K562 (cell line): ENCODE data around the gene MPIG6B. TPM values are rescaled to one million over a fixed set of nuclear protein-coding genes. Genes with fewer than 3 reads are reported as not detected.

Experiments
- CCNT2 ChIP-seq: IDR thresholded peaks from 2 replicates; pipeline ENCODE4 v1.6.1; 2011; ENCODE audit warnings: borderline replicate concordance, low read depth, mild to moderate bottlenecking, moderate library complexity, mixed read lengths, low read length; ENCODE audit not compliant: insufficient read length; ENCODE audit errors: extremely low read depth
- DNMT1 ChIP-seq: fragments of 450-650 bp; IDR thresholded peaks from 2 replicates; pipeline ENCODE4 v1.6.1; 2016; ENCODE audit warnings: antibody characterized with exemption, mild to moderate bottlenecking
- ELK1 ChIP-seq: sonication (generic); formaldehyde crosslinking; IDR thresholded peaks from 2 replicates; pipeline ENCODE4 v1.8.1; 2022; ENCODE audit warnings: missing genetic modification reagents
- HBP1 ChIP-seq: fragments of 450-650 bp; formaldehyde crosslinking; IDR thresholded peaks from 2 replicates; pipeline ENCODE4 v1.4.0; 2022; ENCODE audit warnings: missing genetic modification characterization
- RCOR1 ChIP-seq, 2 experiments: IDR thresholded peaks; 2 replicates each; pipeline ENCODE4 v1.6.1; 2012; ENCODE audit warnings: low read depth in 2 of 2, low read length in 2 of 2, borderline replicate concordance in 1 of 2, improper control_type of control experiment in 1 of 2
- SMARCA5 ChIP-seq: fragments of 450-650 bp; IDR thresholded peaks from 2 replicates; pipeline ENCODE4 v1.6.1; 2016
- TAF9B ChIP-seq: fragments of 450-650 bp; IDR thresholded peaks from 2 replicates; pipeline ENCODE4 v1.6.1; 2018; ENCODE audit warnings: mild to moderate bottlenecking; ENCODE audit not compliant: partially characterized antibody
- ZBTB5 ChIP-seq: fragments of 450-650 bp; IDR thresholded peaks from 2 replicates; pipeline ENCODE4 v1.6.1; 2017; ENCODE audit warnings: antibody characterized with exemption
- ZNF778 ChIP-seq: fragments of 450-650 bp; formaldehyde crosslinking; IDR thresholded peaks from 2 replicates; pipeline ENCODE4 v1.4.0; 2020; ENCODE audit warnings: mild to moderate bottlenecking, moderate library complexity
- polyA plus RNA-seq, 8 experiments: library from polyadenylated mRNA; depleted of rRNA in 4 of 8; stranded (reverse) in 5 of 8; unstranded in 3 of 8; fragments of >200 nt; fragmentation: Nextera tagmentation in 2 of 8; fragmentation: Illumina TruSeq in 1 of 8; extraction: Ambion mirVana in 2 of 8; extraction: Trizol in 1 of 8; gene quantifications; 2 replicates each; pipeline versions ENCODE4 v1.2.1 to v1.2.3, GENCODE V29; 2011 to 2014; ENCODE audit warnings: inconsistent platforms in 1 of 8, missing spikeins in 1 of 8
- total RNA-seq, 7 experiments: library from RNA; depleted of rRNA in 6 of 7; stranded (reverse); fragments of >200 nt in 6 of 7; fragmentation: Illumina TruSeq in 2 of 7; extraction: Trizol in 2 of 7; gene quantifications; 2 replicates each; pipeline versions ENCODE4 v1.2.1 to v1.2.3, GENCODE V29; 2011 to 2021; ENCODE audit warnings: low replicate concordance in 1 of 7
- TF ChIP-seq, protein P1 (sequence below): fragments of 200-800 bp; sonication (Bioruptor generic); IDR thresholded peaks from 2 replicates; pipeline ENCODE4 v1.6.1; 2016; ENCODE audit warnings: missing genetic modification characterization, missing compliant biosample characterization
- TF ChIP-seq, protein P2 (sequence below), 2 experiments: IDR thresholded peaks in 1 of 2; conservative IDR thresholded peaks in 1 of 2; 2 replicates each; pipeline ENCODE4 v1.6.1; 2016; ENCODE audit warnings: low read depth in 2 of 2, mild to moderate bottlenecking in 1 of 2, missing compliant biosample characterization in 1 of 2, missing genetic modification characterization in 1 of 2, moderate library complexity in 1 of 2

Gene MPIG6B
- total and polyA plus RNA-seq, 9 of the 15 experiments (the other 6 are each of a cell fraction or from before 2014, with no cell fraction given), result 0.11 to 1.2 (median 0.28) TPM; not detected in 1

DNA sequence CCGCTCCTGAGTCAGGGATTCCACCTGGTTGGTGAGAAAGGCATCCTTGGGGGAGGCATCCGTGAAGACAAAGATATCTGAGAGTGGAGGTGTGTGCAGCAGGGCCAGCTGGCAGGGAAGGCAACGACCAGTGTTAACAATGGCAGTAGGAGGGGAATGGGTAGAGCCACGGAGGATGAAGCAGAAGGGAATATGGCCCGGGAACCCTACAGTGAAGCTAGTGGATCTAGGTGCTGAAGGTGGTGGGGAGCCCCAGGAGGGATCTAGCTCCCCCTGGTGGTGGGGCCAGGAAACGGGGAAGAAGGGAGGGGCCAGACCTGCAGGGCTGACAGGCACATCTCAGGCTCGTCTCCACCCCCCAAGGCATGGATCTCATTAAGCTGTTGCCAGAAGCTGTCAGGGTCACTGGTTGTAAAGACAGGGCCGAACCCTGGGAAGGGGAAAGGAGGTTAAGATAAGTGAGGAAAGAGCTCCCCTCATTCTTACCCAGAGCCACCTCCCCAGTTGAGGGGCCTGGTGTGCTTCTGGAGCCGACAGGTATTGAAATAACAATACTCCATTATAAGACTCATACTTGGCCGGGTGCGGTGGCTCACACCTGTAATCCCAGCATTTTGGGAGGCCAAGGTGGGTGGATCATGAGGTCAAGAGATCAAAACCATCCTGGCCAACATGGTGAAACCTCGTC is 46.7 kb downstream of the MPIG6B start (continued):
- TF ChIP-seq, protein P1, sequence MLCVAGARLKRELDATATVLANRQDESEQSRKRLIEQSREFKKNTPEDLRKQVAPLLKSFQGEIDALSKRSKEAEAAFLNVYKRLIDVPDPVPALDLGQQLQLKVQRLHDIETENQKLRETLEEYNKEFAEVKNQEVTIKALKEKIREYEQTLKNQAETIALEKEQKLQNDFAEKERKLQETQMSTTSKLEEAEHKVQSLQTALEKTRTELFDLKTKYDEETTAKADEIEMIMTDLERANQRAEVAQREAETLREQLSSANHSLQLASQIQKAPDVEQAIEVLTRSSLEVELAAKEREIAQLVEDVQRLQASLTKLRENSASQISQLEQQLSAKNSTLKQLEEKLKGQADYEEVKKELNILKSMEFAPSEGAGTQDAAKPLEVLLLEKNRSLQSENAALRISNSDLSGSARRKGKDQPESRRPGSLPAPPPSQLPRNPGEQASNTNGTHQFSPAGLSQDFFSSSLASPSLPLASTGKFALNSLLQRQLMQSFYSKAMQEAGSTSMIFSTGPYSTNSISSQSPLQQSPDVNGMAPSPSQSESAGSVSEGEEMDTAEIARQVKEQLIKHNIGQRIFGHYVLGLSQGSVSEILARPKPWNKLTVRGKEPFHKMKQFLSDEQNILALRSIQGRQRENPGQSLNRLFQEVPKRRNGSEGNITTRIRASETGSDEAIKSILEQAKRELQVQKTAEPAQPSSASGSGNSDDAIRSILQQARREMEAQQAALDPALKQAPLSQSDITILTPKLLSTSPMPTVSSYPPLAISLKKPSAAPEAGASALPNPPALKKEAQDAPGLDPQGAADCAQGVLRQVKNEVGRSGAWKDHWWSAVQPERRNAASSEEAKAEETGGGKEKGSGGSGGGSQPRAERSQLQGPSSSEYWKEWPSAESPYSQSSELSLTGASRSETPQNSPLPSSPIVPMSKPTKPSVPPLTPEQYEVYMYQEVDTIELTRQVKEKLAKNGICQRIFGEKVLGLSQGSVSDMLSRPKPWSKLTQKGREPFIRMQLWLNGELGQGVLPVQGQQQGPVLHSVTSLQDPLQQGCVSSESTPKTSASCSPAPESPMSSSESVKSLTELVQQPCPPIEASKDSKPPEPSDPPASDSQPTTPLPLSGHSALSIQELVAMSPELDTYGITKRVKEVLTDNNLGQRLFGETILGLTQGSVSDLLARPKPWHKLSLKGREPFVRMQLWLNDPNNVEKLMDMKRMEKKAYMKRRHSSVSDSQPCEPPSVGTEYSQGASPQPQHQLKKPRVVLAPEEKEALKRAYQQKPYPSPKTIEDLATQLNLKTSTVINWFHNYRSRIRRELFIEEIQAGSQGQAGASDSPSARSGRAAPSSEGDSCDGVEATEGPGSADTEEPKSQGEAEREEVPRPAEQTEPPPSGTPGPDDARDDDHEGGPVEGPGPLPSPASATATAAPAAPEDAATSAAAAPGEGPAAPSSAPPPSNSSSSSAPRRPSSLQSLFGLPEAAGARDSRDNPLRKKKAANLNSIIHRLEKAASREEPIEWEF, result no peak
- peak; percentile 91 for TF ChIP-seq SMARCA5
- TF ChIP-seq CCNT2, result peak; percentile 22
- TF ChIP-seq TAF9B, result no peak
- TF ChIP-seq DNMT1, result peak; percentile 98; the same call in 1 of the 2 replicates
- TF ChIP-seq ZNF778, result no peak
- no peak for TF ChIP-seq ELK1 (CRISPR knock-in tag)
- peak; percentile 70; the same call in 1 of the 2 replicates for TF ChIP-seq HBP1 (CRISPR knock-in tag)
- TF ChIP-seq RCOR1 (IDR thresholded peaks at IDR 0.05; ENCODE audit: borderline replicate concordance in 1 of 2, low read depth in 2 of 2, low read length in 2 of 2), result peak in 1 of 2 experiments; percentile 95; a peak in 2 of 4 replicates
- no peak for TF ChIP-seq ZBTB5
- TF ChIP-seq, protein P2, sequence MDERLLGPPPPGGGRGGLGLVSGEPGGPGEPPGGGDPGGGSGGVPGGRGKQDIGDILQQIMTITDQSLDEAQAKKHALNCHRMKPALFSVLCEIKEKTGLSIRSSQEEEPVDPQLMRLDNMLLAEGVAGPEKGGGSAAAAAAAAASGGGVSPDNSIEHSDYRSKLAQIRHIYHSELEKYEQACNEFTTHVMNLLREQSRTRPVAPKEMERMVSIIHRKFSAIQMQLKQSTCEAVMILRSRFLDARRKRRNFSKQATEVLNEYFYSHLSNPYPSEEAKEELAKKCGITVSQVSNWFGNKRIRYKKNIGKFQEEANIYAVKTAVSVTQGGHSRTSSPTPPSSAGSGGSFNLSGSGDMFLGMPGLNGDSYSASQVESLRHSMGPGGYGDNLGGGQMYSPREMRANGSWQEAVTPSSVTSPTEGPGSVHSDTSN (CRISPR knock-in tag; IDR thresholded peaks at IDR 0.05; ENCODE audit: low read depth), result no peak; the same call in 1 of the 2 replicates
- TF ChIP-seq, protein P2 (tag; conservative IDR thresholded peaks at IDR 0.05; ENCODE audit: low read depth), result peak; percentile 88
